Ammon's horn (tissue), 1 donor: ENCODE measurements around the gene SULT6B1.
A peak's percentile ranks its signal among the peaks of the same experiment; 100 is the strongest.
"Not testable (repeated sequence)": the region's sequence is repeated elsewhere in the genome, so short reads cannot be mapped to it uniquely, and the experiment has no call there.

Source experiments
- DNase-seq: peaks from one replicate; pipeline ENCODE4 v3.0.0-alpha.2; 2016; ENCODE audit warnings: low spot score

The SULT6B1 gene

DNA sequence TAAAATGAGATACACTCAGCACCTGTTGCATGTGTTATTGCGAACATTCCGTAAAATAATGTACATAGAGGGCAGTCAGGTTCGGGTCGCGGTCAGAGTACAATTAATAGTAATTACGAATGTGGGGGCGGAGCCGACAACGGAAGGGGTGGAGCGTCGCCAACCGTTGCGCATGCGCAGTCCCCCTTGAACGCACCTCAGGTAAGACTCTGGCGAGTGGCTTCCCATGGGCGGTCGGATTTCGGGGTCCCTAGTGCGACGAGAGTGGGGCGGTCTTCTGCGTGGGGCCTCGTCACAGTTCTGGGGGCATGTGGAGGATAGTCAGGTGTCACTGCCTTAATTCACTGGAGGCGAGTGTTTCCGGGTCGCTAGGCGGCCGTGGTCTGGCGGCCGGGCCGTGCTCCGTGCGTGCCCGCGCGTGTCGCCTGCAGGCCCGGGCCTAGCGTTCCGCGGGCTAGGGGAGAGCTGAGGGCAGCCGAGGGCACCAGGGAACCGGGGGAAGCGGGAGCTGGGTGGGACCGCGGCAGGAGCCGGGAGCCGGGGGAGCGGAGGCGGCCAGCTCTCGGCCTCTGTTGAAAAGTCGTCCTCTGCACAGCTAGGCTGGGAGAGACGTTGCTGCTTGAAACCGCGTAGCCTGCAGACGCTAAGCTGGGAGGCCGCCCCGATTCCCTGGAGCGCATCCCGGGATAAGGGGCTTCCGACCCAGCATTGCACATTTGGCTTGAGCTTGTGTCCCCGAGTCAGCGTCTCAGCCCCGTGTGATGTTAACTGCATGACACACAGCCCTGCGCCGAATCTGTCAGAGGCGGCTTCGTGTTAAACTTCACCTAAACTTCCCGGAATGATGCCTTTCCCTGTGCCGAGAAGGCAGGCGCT lies 8.1 kb upstream of the SULT6B1 start, which contains the start of gene CEBPZOS:
TSS of gene CEBPZOS (plus strand) at position 177 of the 876 bp plus-strand sequence. CDS start 3,209 bp downstream, outside the sequence.
- peak; percentile 89 for DNase-seq

DNA sequence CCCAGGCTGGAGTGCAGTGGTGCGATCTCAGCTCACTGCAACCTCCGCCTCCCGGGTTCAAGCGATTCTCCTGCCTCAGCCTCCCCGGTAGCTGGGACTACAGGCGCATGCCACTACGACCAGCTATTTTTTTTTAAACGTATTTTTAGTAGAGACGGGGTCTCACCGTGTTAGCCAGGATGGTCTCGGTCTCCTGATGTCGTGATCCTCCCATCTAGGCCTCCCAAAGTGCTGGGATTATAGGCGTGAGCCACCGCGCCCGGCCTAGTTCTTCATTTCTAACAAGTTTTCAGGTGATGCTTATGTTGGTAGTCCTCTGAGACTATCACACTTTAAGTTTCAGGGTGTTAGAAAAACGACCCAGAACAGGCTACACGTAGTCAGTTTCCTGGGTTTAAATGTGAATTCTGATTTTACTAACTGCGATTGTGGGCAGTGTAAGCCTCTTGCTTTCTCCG lies 7.4 kb upstream of the SULT6B1 start:
- not testable (repeated sequence) for DNase-seq

DNA sequence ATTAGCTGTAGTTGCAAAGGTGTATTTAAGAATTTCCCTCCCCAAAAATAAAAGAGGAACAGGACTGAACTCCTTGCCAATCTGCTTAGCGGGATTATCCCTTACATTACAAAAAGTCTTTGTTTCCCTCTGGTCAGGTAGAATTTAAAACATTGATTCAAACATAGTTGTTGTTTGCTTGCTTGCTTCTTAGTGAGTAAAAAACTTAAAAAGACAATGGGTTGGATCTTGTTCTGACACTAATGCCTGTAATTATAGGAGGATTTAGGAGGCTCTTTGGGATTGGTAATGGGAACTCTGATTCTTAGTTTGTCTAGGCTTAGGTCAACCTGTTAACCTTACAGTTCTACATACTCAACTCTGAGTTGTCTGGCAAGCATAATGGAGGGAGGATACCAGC lies 4.1 kb upstream of the SULT6B1 start:
- DNase-seq: no peak

GRCh38 chr2:37191747-37192146 lies 3.3 kb upstream of the SULT6B1 start:
- no peak for DNase-seq

DNA sequence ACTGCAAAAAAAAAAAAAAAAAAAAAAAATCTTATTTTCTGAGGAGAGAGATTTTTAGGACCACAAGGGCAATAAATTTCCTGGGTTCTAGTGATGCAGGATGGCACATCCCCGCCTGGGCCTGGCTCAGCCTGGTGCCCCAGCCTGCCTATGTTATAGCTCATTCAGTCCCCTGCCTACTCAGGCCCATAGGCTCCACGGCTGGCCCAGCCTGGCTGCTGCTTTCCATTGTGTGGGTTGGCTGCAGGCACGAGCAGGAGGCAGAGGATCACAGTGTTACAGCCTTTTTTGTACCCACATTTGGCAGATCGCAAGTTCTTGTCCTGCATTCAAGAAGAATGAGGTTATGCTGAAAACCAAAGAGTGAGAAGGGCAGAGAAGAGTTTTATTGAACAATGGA lies 2.8 kb upstream of the SULT6B1 start:
- DNase-seq: no peak

DNA sequence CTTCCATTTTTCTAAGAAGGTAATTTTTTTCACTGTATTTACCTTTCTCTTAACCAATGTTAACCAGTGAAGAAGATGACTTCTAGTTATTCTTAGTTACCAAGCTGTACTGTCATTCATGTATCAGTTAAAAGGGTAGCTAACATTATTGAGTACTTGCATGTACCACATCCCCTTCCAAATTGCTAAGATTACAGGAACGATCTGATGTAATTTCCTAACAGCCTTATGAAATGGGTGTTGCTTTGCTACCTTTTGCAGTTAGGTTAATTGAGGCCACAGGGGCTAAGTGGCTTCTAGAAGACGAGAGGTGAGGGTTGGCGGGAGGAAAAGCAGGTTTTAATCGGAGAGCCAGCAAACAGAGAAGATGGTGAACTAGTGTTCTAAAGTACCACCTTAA lies 1.8 kb upstream of the SULT6B1 start:
- no peak for DNase-seq

GRCh38 chr2:37189452-37190153 lies 1.1 kb upstream of the SULT6B1 start:
- no peak for DNase-seq

GRCh38 chr2:37181726-37182684 lies 6.5 kb downstream of the SULT6B1 start:
- DNase-seq: no peak

- no peak for DNase-seq
These were observed 7.8 kb downstream of the SULT6B1 start for GRCh38 chr2:37180640-37181039.

GRCh38 chr2:37180006-37180639 lies 8.3 kb downstream of the SULT6B1 start:
- DNase-seq: peak; percentile 25

- DNase-seq: no peak
These were observed 14.7 kb downstream of the SULT6B1 start for GRCh38 chr2:37173741-37174140.

DNA sequence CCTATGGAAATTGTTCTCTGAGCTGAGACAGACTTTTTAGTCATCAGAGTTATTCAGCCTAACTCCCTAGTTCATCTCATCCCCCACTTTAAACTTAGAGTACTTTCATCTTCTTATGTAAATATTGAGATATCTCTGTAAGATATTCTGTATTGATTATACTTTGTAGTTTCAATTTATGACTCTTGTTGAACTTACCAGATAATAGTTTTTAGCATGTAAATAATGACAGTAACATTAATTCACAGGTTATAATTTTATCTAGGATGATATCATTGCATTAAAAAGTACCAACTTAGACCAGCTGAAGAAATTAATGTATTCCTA lies 16.9 kb downstream of the SULT6B1 start:
- DNase-seq: no peak

DNA sequence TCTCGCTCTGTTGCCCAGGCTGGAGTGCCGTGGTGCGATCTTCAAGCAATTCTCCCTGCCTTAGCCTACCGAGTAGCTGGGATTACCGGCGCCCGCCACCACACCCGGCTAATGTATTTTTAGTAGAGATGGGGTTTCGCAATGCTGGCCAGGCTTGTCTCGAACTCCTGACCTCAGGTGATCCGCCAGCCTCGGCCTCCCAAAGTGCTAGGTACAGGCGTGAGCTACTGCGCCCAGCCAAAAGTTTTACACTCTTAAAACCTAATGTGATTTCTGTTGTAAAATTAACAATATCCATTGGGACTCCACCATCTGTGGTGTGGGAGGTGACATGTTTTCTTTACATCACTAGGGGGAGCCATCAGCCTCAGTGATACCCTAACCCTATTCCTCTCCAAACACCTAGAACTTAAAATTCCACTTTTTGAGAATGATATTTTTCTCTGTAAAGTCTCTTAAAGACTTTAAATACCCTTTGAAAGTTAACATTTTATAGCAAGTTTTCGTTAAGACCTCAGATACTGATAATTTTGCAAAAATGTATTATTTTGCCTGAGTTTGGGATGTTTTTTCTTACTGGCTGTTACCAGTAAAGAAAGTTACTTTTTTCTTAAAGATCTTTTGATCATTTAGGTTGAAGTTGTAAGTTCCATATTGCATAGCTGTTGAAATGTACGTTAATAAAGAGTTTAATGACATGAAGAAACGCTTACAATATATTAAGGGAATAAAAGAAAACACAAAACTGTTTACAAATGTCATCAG lies 20.1 kb downstream of the SULT6B1 start:
- DNase-seq: peak; percentile 30

DNA sequence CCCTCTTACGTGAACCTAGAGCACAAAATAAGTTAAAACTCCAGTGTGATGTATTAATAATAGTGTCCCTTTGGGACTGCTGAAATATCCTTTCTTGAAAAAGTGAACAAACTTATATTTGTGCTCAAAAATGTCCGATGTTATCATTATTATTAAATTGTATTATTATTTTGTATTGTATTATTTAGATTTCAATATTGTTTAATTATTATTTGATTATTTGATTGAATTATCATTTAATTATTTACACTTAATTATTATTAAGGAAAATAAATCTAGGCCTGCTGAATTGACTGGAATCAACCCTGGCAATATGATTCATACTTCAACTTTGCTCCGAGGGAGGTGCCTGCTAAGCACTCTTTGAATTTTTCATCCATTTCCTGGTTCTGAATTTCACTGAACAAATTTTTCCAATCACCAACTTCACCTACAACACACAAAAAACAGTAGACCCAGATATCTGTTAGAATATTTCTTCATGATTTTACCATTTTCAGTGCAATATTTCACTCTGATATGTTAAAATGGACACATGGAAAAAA lies 20.8 kb downstream of the SULT6B1 start:
- no peak for DNase-seq

- DNase-seq: no peak
These were observed 23.7 kb downstream of the SULT6B1 start for GRCh38 chr2:37164757-37165156.

DNA sequence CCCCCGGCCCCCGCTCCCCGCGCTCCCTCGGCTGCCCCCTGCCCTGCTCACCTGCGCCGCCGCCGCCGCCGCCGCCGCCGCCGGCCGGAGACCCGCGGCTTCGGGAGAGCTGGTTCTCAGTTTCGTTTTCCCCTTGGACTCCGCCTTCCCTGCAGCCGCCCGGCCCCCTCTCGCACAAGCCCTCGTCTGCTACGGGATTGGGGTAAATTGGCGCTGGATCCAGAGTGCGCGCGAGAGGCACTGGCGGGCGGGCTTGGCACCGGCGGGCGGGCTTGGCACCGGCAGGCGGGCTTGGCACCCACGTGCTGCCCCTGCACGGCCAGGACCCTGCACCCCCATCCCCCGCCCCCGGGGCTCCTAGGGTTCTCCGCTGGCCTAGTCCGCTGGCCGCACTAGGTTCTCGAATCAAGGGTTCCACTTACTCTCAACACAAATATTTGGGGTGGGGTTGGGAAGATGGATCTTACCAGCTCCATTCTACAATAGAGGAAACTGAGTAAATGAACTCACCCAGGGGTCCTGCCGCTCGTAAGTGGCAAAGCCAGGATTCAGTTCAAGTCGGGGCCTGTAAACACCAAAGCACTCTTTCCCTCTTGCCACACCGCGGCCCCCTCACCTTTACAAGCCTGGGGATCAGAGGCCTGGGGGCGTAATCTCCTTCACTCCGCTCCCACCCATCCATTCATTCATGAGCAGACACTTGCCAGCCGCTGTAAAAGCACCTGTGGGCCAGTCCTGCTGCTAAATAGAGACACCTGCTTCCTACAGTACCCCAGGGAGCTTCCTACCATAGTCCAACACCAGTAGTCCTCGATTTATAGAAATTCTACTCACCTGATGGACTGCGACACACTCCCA lies 31.4 kb downstream of the SULT6B1 start, which contains the start of gene EIF2AK2:
TSS of gene EIF2AK2 (minus strand) at position 124 of the 858 bp plus-strand sequence. CDS start 9,174 bp downstream, outside the sequence.
- peak; percentile 83 for DNase-seq

DNA sequence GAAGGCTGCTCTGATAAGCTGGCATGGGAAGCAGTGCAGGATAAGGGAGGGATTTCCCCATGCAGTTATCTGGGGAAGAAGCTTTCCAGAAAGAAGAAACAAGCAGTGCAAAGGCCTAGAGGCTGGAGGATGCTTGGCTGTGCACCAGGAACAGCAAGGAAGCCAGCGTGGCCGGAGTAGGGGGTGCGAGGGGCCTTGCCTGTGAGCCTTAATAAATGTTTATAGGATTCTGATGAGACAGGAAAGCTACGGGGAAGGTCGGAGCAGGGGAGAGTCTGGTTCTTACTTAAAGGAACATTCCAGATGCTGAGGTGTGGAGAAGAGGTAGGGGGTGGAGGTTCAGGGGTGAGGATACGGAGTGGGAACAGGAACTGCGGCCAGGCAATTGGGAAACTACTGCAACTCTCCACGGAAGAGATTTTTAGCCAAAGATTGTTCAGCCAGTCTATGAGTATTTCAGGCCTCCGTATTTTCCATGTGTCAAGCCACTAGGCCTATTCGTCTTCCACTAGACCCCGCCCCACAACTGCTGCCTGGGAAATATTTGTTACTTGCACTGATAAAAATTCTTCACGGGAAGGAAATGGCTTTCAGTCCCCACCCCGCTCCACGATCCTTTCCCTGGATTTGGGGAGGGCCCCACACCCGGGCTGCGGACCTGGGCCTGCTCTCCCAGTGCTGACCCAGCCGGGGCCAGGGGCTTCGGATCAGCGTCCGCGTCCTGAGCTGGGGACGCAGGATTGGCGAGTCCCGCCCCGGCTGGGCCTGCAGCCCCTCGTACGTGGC lies 32.2 kb downstream of the SULT6B1 start:
- peak; percentile 40 for DNase-seq

GRCh38 chr2:37154785-37155184 lies 33.7 kb downstream of the SULT6B1 start:
- DNase-seq: no peak

- no peak for DNase-seq
These were observed 35.2 kb downstream of the SULT6B1 start for GRCh38 chr2:37153224-37153623.
